Astrocyte (in vitro differentiated cells and primary cell): ENCODE results near the gene TRIP13. TPM values are rescaled to one million over a fixed set of nuclear protein-coding genes. Genes with fewer than 3 reads are reported as not detected.
A peak's percentile ranks its signal among the peaks of the same experiment; 100 is the strongest.

Source experiments
- DNase-seq: peaks from one replicate; pipeline ENCODE4 v3.0.0-alpha.2; 2010; ENCODE audit warnings: low read depth
- FAIRE-seq: peaks from 2 replicates; lab custom pipeline; 2011; peaks lifted over from hg19 to GRCh38; lab: Jason Lieb, UNC
- H2AFZ ChIP-seq: 2 replicates; pipeline ENCODE4 v1.6.0; 2012; ENCODE audit warnings: low read depth, low read length, inconsistent platforms
- H3K27ac ChIP-seq: 2 replicates; pipeline ENCODE4 v1.5.1; 2011; ENCODE audit warnings: low read depth, low read length, inconsistent platforms
- H3K27me3 ChIP-seq: 2 replicates; pipeline ENCODE4 v1.6.0; 2011; ENCODE audit warnings: low read length, inconsistent platforms; ENCODE audit not compliant: insufficient read depth
- H3K36me3 ChIP-seq: 2 replicates; pipeline ENCODE4 v1.5.1; 2011; ENCODE audit warnings: low read length, inconsistent platforms; ENCODE audit not compliant: insufficient read depth
- H3K4me1 ChIP-seq: 2 replicates; pipeline ENCODE4 v1.5.1; 2011; ENCODE audit warnings: low read length, inconsistent platforms; ENCODE audit not compliant: insufficient read depth
- H3K4me2 ChIP-seq: 2 replicates; pipeline ENCODE4 v1.6.0; 2012; ENCODE audit warnings: low read length, inconsistent platforms
- H3K4me3 ChIP-seq: 2 replicates; pipeline ENCODE4 v1.5.1; 2011; ENCODE audit warnings: low read depth, mild to moderate bottlenecking, low read length, inconsistent platforms; ENCODE audit not compliant: insufficient read depth
- H3K79me2 ChIP-seq: 2 replicates; pipeline ENCODE4 v1.6.0; 2012; ENCODE audit warnings: mild to moderate bottlenecking, low read length, inconsistent platforms; ENCODE audit not compliant: insufficient read depth
- H3K9ac ChIP-seq: 2 replicates; pipeline ENCODE4 v1.6.0; 2012; ENCODE audit warnings: mild to moderate bottlenecking, low read length, inconsistent platforms
- H3K9me3 ChIP-seq: 2 replicates; pipeline ENCODE4 v1.5.1; 2012; ENCODE audit warnings: low read depth, mild to moderate bottlenecking, low read length, inconsistent platforms; ENCODE audit not compliant: insufficient read depth
- H4K20me1 ChIP-seq: 2 replicates; pipeline ENCODE4 v1.6.0; 2012; ENCODE audit warnings: low read length, inconsistent platforms; ENCODE audit not compliant: insufficient read depth
- H3K27ac Mint-ChIP-seq: one replicate; pipeline ENCODE4 v1.8.0; 2021; ENCODE audit warnings: mild to moderate bottlenecking, mixed read lengths; ENCODE audit not compliant: unreplicated experiment
- H3K27me3 Mint-ChIP-seq: one replicate; pipeline ENCODE4 v1.8.0; 2021; ENCODE audit warnings: low read depth, mixed read lengths; ENCODE audit not compliant: unreplicated experiment
- H3K36me3 Mint-ChIP-seq: one replicate; pipeline ENCODE4 v1.8.0; 2021; ENCODE audit warnings: low read depth, mixed read lengths; ENCODE audit not compliant: unreplicated experiment
- H3K4me1 Mint-ChIP-seq: one replicate; pipeline ENCODE4 v1.8.0; 2021; ENCODE audit warnings: low read depth, mixed read lengths; ENCODE audit not compliant: unreplicated experiment
- H3K4me3 Mint-ChIP-seq: one replicate; pipeline ENCODE4 v1.8.0; 2021; ENCODE audit warnings: mild to moderate bottlenecking, moderate library complexity, mixed read lengths; ENCODE audit not compliant: unreplicated experiment
- H3K9me3 Mint-ChIP-seq: one replicate; pipeline ENCODE4 v1.8.0; 2021; ENCODE audit warnings: mild to moderate bottlenecking, mixed read lengths; ENCODE audit not compliant: unreplicated experiment
- CTCF ChIP-seq: IDR thresholded peaks from 2 replicates; pipeline ENCODE4 v1.5.1; 2011; ENCODE audit warnings: low read depth, mild to moderate bottlenecking, inconsistent platforms, low read length, moderate library complexity; ENCODE audit not compliant: insufficient read depth
- EZH2 ChIP-seq: IDR thresholded peaks from 2 replicates; pipeline ENCODE4 v1.6.1; 2012; ENCODE audit warnings: mild to moderate bottlenecking, low read length, inconsistent platforms; ENCODE audit not compliant: insufficient read depth
- total RNA-seq: library from RNA; stranded (reverse); gene quantifications from 2 replicates; pipeline ENCODE4 v1.2.1, GENCODE V29; 2021

TRIP13 gene
- total RNA-seq, 1 donor from 2014 or later, result 7.3 TPM

DNA sequence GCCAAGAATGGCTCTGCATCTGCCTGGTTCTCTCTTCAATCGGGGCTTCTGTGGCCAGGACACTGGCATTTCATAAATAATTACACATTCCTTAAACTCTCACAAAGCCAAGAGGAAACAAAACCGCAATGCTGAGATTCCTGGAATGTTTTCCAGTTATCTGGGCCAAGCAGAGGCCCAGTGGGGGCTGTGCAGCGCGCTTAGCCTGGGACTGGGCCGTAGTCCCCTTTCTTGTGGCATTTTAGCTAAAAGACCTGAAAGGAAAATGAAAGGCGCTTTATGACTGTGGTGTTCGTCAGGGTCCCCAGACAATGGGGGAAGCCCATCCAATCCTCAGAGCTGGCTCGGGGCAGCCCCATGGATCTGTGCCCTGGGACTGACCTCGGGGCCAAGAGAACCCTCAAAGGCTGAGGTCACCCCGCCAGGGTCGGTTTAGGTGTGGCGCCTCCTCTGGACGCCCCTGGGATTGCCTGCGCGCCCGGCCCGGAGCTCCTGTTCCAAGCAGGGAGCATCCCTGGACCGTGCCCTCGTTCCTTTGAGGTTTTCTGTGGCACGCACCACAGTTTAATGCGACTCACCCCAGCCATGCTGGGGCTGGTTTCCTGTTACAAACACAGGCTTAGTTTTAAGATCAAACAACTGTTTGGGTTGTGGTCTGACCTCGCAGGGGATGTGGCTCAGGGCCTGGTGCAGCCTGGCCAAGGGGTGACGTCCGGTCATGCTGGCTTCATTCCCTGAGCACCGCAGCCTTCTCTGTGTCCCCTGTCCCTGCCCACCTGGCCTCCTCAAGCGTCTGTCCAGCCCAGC, 64.5 kb downstream of the TRIP13 start:
- peaks cover 50% of the 10 kb centered on the region for H3K27me3 ChIP-seq
- H2AFZ ChIP-seq, result no peak overlapping the region
- H3K4me3 Mint-ChIP-seq, result peak overlapping the region; percentile 54
- FAIRE-seq (peak; percentile 86), DNase-seq (peak; percentile 92)
- H3K36me3 ChIP-seq, result no peaks in the 10 kb centered on the region
- peaks cover 18% of the 10 kb centered on the region for H3K4me1 Mint-ChIP-seq
- H3K4me2 ChIP-seq, result peak overlapping the region; percentile 83
- H3K4me3 ChIP-seq, result no peak overlapping the region
- TF ChIP-seq EZH2 (no peak), CTCF (peak; percentile 21)
- peak overlapping the region; percentile 47 for H3K27ac Mint-ChIP-seq
- H3K4me1 ChIP-seq, result peaks cover 32% of the 10 kb centered on the region
- no peaks in the 10 kb centered on the region for H3K9me3 Mint-ChIP-seq
- H3K79me2 ChIP-seq, result no peaks in the 10 kb centered on the region
- peaks cover 24% of the 10 kb centered on the region for H4K20me1 ChIP-seq
- H3K27me3 Mint-ChIP-seq, result peaks cover 58% of the 10 kb centered on the region
- no peaks in the 10 kb centered on the region for H3K36me3 Mint-ChIP-seq
- peak overlapping the region; percentile 58 for H3K27ac ChIP-seq
- no peaks in the 10 kb centered on the region for H3K9me3 ChIP-seq
- peak overlapping the region; percentile 53 for H3K9ac ChIP-seq

DNA sequence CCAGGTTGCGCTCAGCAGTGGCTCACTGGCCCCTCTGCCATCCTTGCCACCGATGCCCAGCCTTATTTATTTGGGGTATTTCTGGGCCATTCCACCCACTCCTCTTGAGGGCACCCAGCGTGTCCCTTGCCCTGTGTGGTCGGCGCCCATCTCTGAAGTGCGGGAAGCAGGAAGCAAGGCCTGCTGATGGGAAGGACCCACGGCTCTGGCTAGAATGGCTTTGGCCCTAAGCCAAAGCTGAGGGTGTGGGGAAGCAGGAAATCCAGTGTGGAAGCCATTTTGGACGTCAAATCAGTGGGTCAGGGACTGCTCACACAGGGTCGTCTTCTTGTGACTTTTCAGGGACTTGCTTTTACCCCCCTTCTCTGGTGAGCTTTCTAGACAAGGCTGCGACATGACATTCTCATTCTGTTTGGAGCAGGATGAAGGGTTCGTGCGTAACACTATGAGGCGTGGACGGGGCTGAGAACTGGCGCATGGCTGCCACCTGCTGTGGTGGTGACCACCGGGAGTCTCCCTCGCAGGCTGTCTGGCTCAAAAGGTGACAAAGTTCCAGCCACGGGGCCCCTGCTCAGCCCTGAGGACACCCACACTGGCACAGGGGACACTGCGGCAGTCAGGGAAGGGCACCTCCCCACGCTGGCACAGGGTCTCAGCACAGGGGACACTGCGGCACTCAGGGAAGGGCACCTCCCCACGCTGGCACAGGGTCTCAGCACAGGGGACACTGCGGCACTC, 65.2 kb downstream of the TRIP13 start:
- no peak for DNase-seq
- H3K27ac Mint-ChIP-seq, result peak overlapping the region; percentile 47
- no peak for FAIRE-seq
- H4K20me1 ChIP-seq, result peaks cover 24% of the 10 kb centered on the region
- H3K9me3 ChIP-seq, result no peaks in the 10 kb centered on the region
- H3K9me3 Mint-ChIP-seq, result no peaks in the 10 kb centered on the region
- peak overlapping the region; percentile 53 for H3K9ac ChIP-seq
- H3K4me1 ChIP-seq, result peaks cover 32% of the 10 kb centered on the region
- no peak overlapping the region for H3K4me3 Mint-ChIP-seq
- H3K4me3 ChIP-seq, result no peak overlapping the region
- peaks cover 50% of the 10 kb centered on the region for H3K27me3 ChIP-seq
- peak overlapping the region; percentile 58 for H3K27ac ChIP-seq
- H2AFZ ChIP-seq, result no peak overlapping the region
- no peaks in the 10 kb centered on the region for H3K79me2 ChIP-seq
- peaks cover 60% of the 10 kb centered on the region for H3K27me3 Mint-ChIP-seq
- peak overlapping the region; percentile 83 for H3K4me2 ChIP-seq
- H3K4me1 Mint-ChIP-seq, result peaks cover 18% of the 10 kb centered on the region
- H3K36me3 Mint-ChIP-seq, result no peaks in the 10 kb centered on the region
- TF ChIP-seq CTCF (no peak), EZH2 (no peak)
- no peaks in the 10 kb centered on the region for H3K36me3 ChIP-seq
